ENCODE measurements around the gene SPATA3. TPM values are rescaled to one million over a fixed set of nuclear protein-coding genes. Genes with fewer than 3 reads are reported as not detected.

The SPATA3 gene
- total RNA-seq, 6 experiments from 2014 or later, result not detected

DNA sequence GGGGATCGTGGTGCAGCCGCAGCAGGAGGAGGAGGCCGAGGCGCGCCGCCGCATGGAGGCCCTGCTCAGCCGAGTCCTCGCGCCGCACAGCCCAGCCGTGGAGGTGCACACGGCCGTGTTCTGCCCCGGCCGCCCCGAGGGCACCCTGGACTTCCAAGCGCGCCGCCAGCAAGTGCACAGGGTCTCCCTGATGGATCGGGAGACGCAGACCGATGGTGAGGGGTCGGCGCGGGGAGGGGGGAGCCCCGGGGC is 5.1 kb upstream of the SPATA3 start:
- Mint-ChIP-seq H3K27ac (no peak overlapping the region), H3K4me1 (ENCODE audit: low read depth) (no peaks in the 10 kb centered on the region), H3K36me3 (ENCODE audit: low read depth) (no peaks in the 10 kb centered on the region), H3K4me3 (no peak overlapping the region), H3K27me3 (ENCODE audit: insufficient read depth) (peaks cover 48% of the 10 kb centered on the region), H3K9me3 (no peaks in the 10 kb centered on the region)
- TF ChIP-seq, protein P1, sequence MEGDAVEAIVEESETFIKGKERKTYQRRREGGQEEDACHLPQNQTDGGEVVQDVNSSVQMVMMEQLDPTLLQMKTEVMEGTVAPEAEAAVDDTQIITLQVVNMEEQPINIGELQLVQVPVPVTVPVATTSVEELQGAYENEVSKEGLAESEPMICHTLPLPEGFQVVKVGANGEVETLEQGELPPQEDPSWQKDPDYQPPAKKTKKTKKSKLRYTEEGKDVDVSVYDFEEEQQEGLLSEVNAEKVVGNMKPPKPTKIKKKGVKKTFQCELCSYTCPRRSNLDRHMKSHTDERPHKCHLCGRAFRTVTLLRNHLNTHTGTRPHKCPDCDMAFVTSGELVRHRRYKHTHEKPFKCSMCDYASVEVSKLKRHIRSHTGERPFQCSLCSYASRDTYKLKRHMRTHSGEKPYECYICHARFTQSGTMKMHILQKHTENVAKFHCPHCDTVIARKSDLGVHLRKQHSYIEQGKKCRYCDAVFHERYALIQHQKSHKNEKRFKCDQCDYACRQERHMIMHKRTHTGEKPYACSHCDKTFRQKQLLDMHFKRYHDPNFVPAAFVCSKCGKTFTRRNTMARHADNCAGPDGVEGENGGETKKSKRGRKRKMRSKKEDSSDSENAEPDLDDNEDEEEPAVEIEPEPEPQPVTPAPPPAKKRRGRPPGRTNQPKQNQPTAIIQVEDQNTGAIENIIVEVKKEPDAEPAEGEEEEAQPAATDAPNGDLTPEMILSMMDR (IDR thresholded peaks at IDR 0.05), result no peak
- DNase-seq, result no peak

- DNase-seq, result no peak
- Mint-ChIP-seq H3K36me3 (ENCODE audit: low read depth) (no peaks in the 10 kb centered on the region), H3K9me3 (no peaks in the 10 kb centered on the region), H3K4me1 (ENCODE audit: low read depth) (no peaks in the 10 kb centered on the region), H3K27me3 (ENCODE audit: insufficient read depth) (peaks cover 51% of the 10 kb centered on the region), H3K27ac (no peak overlapping the region), H3K4me3 (no peak overlapping the region)
- TF ChIP-seq, protein P1 (IDR thresholded peaks at IDR 0.05), result no peak
Measured at GRCh38 chr2:230991598-230991997, 4.3 kb upstream of the SPATA3 start.

DNA sequence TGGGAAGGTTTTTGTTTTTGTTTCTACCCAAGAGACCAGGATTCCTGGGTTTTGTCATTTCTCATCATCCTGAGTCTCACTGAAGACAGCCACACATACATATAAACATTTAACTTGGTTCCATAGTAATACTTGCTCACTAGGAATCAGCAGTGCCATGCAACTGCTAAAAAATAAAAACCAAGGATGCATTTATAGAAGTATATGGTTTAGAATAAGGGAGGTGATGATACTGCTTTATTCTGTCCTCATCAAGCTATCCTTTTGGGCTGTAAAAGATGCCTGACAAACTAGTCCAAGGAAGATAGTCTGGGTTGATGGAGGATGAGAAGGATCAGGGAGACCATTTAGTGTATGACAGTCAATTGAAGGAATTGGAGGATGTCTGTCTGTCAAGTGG is 740 bp downstream of the SPATA3 start:
- Mint-ChIP-seq H3K4me1 (ENCODE audit: low read depth) (no peaks in the 10 kb centered on the region), H3K27ac (no peak overlapping the region), H3K36me3 (ENCODE audit: low read depth) (no peaks in the 10 kb centered on the region), H3K27me3 (ENCODE audit: insufficient read depth) (peaks cover 66% of the 10 kb centered on the region), H3K4me3 (no peak overlapping the region), H3K9me3 (no peaks in the 10 kb centered on the region)
- DNase-seq, result no peak
- TF ChIP-seq, protein P1 (IDR thresholded peaks at IDR 0.05), result no peak

GRCh38 chr2:230998882-230999281 is 3.0 kb downstream of the SPATA3 start:
- DNase-seq, result no peak
- Mint-ChIP-seq H3K9me3 (no peaks in the 10 kb centered on the region), H3K4me3 (no peak overlapping the region), H3K27me3 (ENCODE audit: insufficient read depth) (peaks cover 63% of the 10 kb centered on the region), H3K4me1 (ENCODE audit: low read depth) (no peaks in the 10 kb centered on the region), H3K27ac (no peak overlapping the region), H3K36me3 (ENCODE audit: low read depth) (no peaks in the 10 kb centered on the region)
- TF ChIP-seq, protein P1 (IDR thresholded peaks at IDR 0.05), result no peak

GRCh38 chr2:230999477-230999876 is 3.6 kb downstream of the SPATA3 start:
- Mint-ChIP-seq H3K9me3 (no peaks in the 10 kb centered on the region), H3K4me1 (ENCODE audit: low read depth) (no peaks in the 10 kb centered on the region), H3K27me3 (ENCODE audit: insufficient read depth) (peaks cover 59% of the 10 kb centered on the region), H3K27ac (no peak overlapping the region), H3K4me3 (no peak overlapping the region), H3K36me3 (ENCODE audit: low read depth) (no peaks in the 10 kb centered on the region)
- DNase-seq, result no peak
- TF ChIP-seq, protein P1 (IDR thresholded peaks at IDR 0.05), result no peak

DNA sequence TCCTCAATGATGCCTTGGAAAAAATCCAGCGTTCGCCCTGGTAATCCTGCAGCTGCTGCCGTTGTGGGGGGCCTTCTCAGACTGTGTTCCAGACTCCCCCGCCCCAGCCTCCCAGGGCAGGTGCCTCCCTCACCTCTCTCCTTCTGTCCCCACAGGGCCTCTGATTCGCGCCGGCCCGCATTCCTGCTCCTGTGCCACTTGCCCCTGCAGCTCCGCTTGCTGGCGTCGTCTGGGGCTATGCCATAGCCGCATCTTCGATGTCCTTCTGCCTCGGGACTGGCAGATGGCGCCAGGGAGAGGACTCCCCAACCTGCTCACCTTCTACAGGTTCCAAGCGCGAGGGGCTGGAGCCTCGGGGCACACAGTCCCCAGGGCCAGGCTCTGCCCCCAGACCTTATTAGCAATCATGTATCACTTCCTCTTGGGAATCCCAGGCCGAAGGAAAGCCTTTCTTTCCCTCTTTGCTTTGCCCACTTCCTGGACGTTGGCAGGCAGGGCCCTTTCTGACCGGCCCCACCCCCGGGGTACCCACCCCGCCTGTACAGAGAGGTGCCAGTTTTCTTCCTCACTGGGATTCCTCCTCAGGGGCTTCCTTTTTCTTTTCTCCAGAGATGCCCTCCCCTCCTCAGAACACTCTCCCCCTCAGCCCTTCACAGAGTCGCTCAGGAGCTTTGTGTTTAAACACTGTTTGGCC is 4.4 kb downstream of the SPATA3 start:
- H3K4me3 Mint-ChIP-seq, result no peak overlapping the region
- H3K4me1 Mint-ChIP-seq (ENCODE audit: low read depth), result no peaks in the 10 kb centered on the region
- DNase-seq, result no peak
- peaks cover 56% of the 10 kb centered on the region for H3K27me3 Mint-ChIP-seq (ENCODE audit: insufficient read depth)
- H3K36me3 Mint-ChIP-seq (ENCODE audit: low read depth), result peaks cover 6% of the 10 kb centered on the region
- TF ChIP-seq, protein P1 (IDR thresholded peaks at IDR 0.05), result no peak
- H3K27ac Mint-ChIP-seq, result no peak overlapping the region
- peaks cover 7% of the 10 kb centered on the region for H3K9me3 Mint-ChIP-seq
